Activated CD4-positive, alpha-beta T cell treated with anti-CD3 and anti-CD28 coated beads, Interleukin-2, amount 50 U/mL, for 4 hours (primary cell): ENCODE results near the gene C19orf73.

Experiments used
- DNase-seq, 2 experiments: peaks; one replicate each; pipeline ENCODE4 v3.0.0-alpha.2; 2020

Gene C19orf73

GRCh38 chr19:49120868-49121267, 1.9 kb upstream of the C19orf73 start:
- no peak for DNase-seq

GRCh38 chr19:49120325-49120683, 1.4 kb upstream of the C19orf73 start:
- DNase-seq = no peak

GRCh38 chr19:49119411-49120324, 725 bp upstream of the C19orf73 start, which contains the start of gene PPFIA3:
Gene PPFIA3 (plus strand): TSS chr19:49119544. CDS start chr19:49127874, 8,330 bp downstream.
- no peak for DNase-seq

GRCh38 chr19:49117677-49118564, 1.0 kb downstream of the C19orf73 start:
- no peak for DNase-seq

GRCh38 chr19:49116544-49116943, 2.4 kb downstream of the C19orf73 start:
- DNase-seq = no peak

GRCh38 chr19:49114630-49115363, 4.1 kb downstream of the C19orf73 start:
- peak; percentile 42 to 54 for DNase-seq

- DNase-seq = peak; percentile 53 to 55
Measured at GRCh38 chr19:49113762-49114629, 4.9 kb downstream of the C19orf73 start, which contains the start of gene LIN7B. Gene LIN7B (plus strand): TSS chr19:49114370. CDS start chr19:49114405, 35 bp downstream.

- DNase-seq = no peak
Measured at GRCh38 chr19:49111218-49111998, 7.5 kb downstream of the C19orf73 start.

GRCh38 chr19:49110567-49110966, 8.4 kb downstream of the C19orf73 start:
- DNase-seq = no peak

GRCh38 chr19:49109569-49110233, 9.2 kb downstream of the C19orf73 start:
- no peak for DNase-seq

GRCh38 chr19:49109051-49109450, 9.9 kb downstream of the C19orf73 start:
- no peak for DNase-seq

- DNase-seq = no peak
Measured at GRCh38 chr19:49107625-49108459, 11.1 kb downstream of the C19orf73 start.

- peak; percentile 62 to 67 for DNase-seq
Measured at GRCh38 chr19:49106648-49107135, 12.3 kb downstream of the C19orf73 start.

GRCh38 chr19:49104229-49104864, 14.6 kb downstream of the C19orf73 start:
- DNase-seq = no peak

GRCh38 chr19:49103331-49104085, 15.4 kb downstream of the C19orf73 start:
- no peak for DNase-seq

GRCh38 chr19:49102303-49102702, 16.6 kb downstream of the C19orf73 start:
- DNase-seq = no peak

- no peak for DNase-seq
Measured at GRCh38 chr19:49101160-49101559, 17.8 kb downstream of the C19orf73 start.

GRCh38 chr19:49098795-49099194, 20.1 kb downstream of the C19orf73 start:
- no peak for DNase-seq
